HCT116 (cell line): ENCODE measurements around the gene SWAP70. TPM values are rescaled to one million over a fixed set of nuclear protein-coding genes. Genes with fewer than 3 reads are reported as not detected.

Experiments used
- ATAC-seq: fragments of 200-7000 bp; cut with Tn5 transposase; 2 replicates; pipeline ENCODE4 v1.9.1; 2020; ENCODE audit warnings: mild to moderate bottlenecking, moderate library complexity
- BruUV-seq: library from RNA; stranded (reverse); fragments of 400-500 nt; replicated peaks from 2 replicates; lab custom pipeline; 2021; lab: Mats Ljungman, UMichigan
- CTCF ChIA-PET: fragments of 300-600 bp; sonication (Branson Sonifier 250); formaldehyde crosslinking; loops from one replicate; lab custom pipeline; 2021; ENCODE audit warnings: antibody characterized with exemption; lab: Charles Lee
- POLR2A ChIA-PET: fragments of 300-600, 350-600 bp; sonication (Branson Sonifier 250); formaldehyde crosslinking; loops from one replicate; lab custom pipeline; 2021; ENCODE audit warnings: antibody characterized with exemption; lab: Charles Lee
- RAD21 ChIA-PET, 2 experiments: fragments of 300-600 bp; sonication (Branson Sonifier 250); formaldehyde crosslinking; loops; one replicate each; lab custom pipeline; 2023; ENCODE audit warnings: low total read pairs in 2 of 2; ENCODE audit not compliant: uncharacterized antibody in 2 of 2, unreplicated experiment in 2 of 2, low non-redundant PET in 1 of 2; lab: Charles Lee
- DNase-seq: peaks from one replicate; pipeline ENCODE4 v3.0.0-alpha.2; 2010; ENCODE audit warnings: low read depth, low spot score
- H2AFZ ChIP-seq: fragments of 200-600 bp; shearing (Covaris generic), sonication (generic); 2 replicates; pipeline ENCODE4 v1.6.1; 2017; ENCODE audit warnings: low read depth, mixed run types, mixed read lengths, antibody characterized with exemption, low read length; ENCODE audit not compliant: poor library complexity, severe bottlenecking
- H3K27ac ChIP-seq: 2 replicates; pipeline ENCODE4 v1.5.1; 2012; ENCODE audit warnings: low read depth, low read length
- H3K27me3 ChIP-seq: fragments of 200-600 bp; sonication (generic); 2 replicates; pipeline ENCODE4 v1.6.1; 2016; ENCODE audit warnings: mixed run types, low read length, mixed read lengths; ENCODE audit not compliant: insufficient read depth
- H3K36me3 ChIP-seq, 2 experiments: fragments of 200-500 bp in 1 of 2; fragments of 200-600 bp in 1 of 2; sonication (Bioruptor generic) in 1 of 2; sonication (generic) in 1 of 2; 2 replicates each; pipeline versions ENCODE4 v1.5.1 to v1.6.1; 2014 to 2016; ENCODE audit warnings: low read length in 2 of 2, inconsistent platforms in 1 of 2, mixed read lengths in 1 of 2, mixed run types in 1 of 2; ENCODE audit not compliant: insufficient read depth in 2 of 2, control insufficient read depth in 1 of 2
- H3K4me1 ChIP-seq, 2 experiments: fragments of 200-600 bp in 1 of 2; sonication (generic) in 1 of 2; 2 replicates each; pipeline versions ENCODE4 v1.5.1 to v1.6.1; 2012 to 2017; ENCODE audit warnings: low read length in 2 of 2, inconsistent platforms in 1 of 2, mild to moderate bottlenecking in 1 of 2, mixed read lengths in 1 of 2, mixed run types in 1 of 2, moderate library complexity in 1 of 2; ENCODE audit not compliant: insufficient read depth in 2 of 2, control insufficient read depth in 1 of 2
- H3K4me2 ChIP-seq: fragments of 200-600 bp; sonication (generic); 2 replicates; pipeline ENCODE4 v1.6.1; 2017; ENCODE audit warnings: mixed run types, low read length, mixed read lengths
- H3K4me3 ChIP-seq, 2 experiments: fragments of 200-600 bp in 1 of 2; sonication (generic) in 1 of 2; replicated peaks in 1 of 2; 2 replicates each; pipeline ENCODE4 v1.5.1; 2011 to 2016; ENCODE audit warnings: low read length in 2 of 2, control low read depth in 1 of 2, low read depth in 1 of 2, mild to moderate bottlenecking in 1 of 2, mixed read lengths in 1 of 2, mixed run types in 1 of 2
- H3K79me2 ChIP-seq: fragments of 200-600 bp; sonication (generic); 2 replicates; pipeline ENCODE4 v1.6.1; 2017; ENCODE audit warnings: mild to moderate bottlenecking, mixed run types, low read length, moderate library complexity, mixed read lengths; ENCODE audit not compliant: insufficient read depth
- H3K9ac ChIP-seq: fragments of 200-600 bp; sonication (generic); 2 replicates; pipeline ENCODE4 v1.6.1; 2016; ENCODE audit warnings: low read length, mixed read lengths
- H3K9me2 ChIP-seq: fragments of 200-600 bp; sonication (generic), shearing (Covaris generic); 2 replicates; pipeline ENCODE4 v1.6.1; 2017; ENCODE audit warnings: mixed run types, mild to moderate bottlenecking, moderate library complexity; ENCODE audit not compliant: insufficient read depth
- H3K9me3 ChIP-seq, 2 experiments: fragments of 200-500 bp in 1 of 2; fragments of 200-600 bp in 1 of 2; sonication (Bioruptor generic) in 1 of 2; sonication (generic) in 1 of 2; 2 replicates each; pipeline ENCODE4 v1.6.1; 2014 to 2017; ENCODE audit warnings: low read length in 2 of 2, mixed read lengths in 2 of 2, inconsistent platforms in 1 of 2, low read depth in 1 of 2, mild to moderate bottlenecking in 1 of 2, mixed run types in 1 of 2, moderate library complexity in 1 of 2; ENCODE audit not compliant: control insufficient read depth in 1 of 2, insufficient read depth in 1 of 2
- H4K20me1 ChIP-seq: fragments of 200-600 bp; sonication (generic), shearing (Covaris generic); 2 replicates; pipeline ENCODE4 v1.6.1; 2017; ENCODE audit warnings: mixed run types, mild to moderate bottlenecking, moderate library complexity; ENCODE audit not compliant: insufficient read depth
- CBX3 ChIP-seq: IDR thresholded peaks from 2 replicates; pipeline ENCODE4 v1.6.1; 2012; ENCODE audit warnings: low read depth
- CEBPB ChIP-seq: IDR thresholded peaks from 2 replicates; pipeline ENCODE4 v1.6.1; 2012; ENCODE audit warnings: low read depth
- EGR1 ChIP-seq: IDR thresholded peaks from 2 replicates; pipeline ENCODE4 v1.6.1; 2012; ENCODE audit warnings: low read depth
- ELF1 ChIP-seq: IDR thresholded peaks from 2 replicates; pipeline ENCODE4 v1.6.1; 2012; ENCODE audit warnings: low read depth, borderline replicate concordance
- EZH2phosphoT487 ChIP-seq: fragments of 200-600 bp; IDR thresholded peaks from 2 replicates; pipeline ENCODE4 v1.6.1; 2018; ENCODE audit warnings: antibody characterized with exemption, borderline replicate concordance
- FOSL1 ChIP-seq: IDR thresholded peaks from 2 replicates; pipeline ENCODE4 v1.6.1; 2012; ENCODE audit warnings: low read depth
- MAX ChIP-seq: IDR thresholded peaks from 2 replicates; pipeline ENCODE4 v1.6.1; 2012
- POLR2A ChIP-seq: IDR thresholded peaks from 2 replicates; pipeline ENCODE4 v1.7.0; 2011; ENCODE audit warnings: borderline replicate concordance; ENCODE audit not compliant: insufficient read depth, insufficient read length; ENCODE audit errors: extremely low read depth
- POLR2AphosphoS5 ChIP-seq: IDR thresholded peaks from 2 replicates; pipeline ENCODE4 v1.6.1; 2011; ENCODE audit warnings: mild to moderate bottlenecking, low read depth, low read length, moderate library complexity
- RAD21 ChIP-seq: IDR thresholded peaks from 2 replicates; pipeline ENCODE4 v1.6.1; 2012; ENCODE audit warnings: low read depth, mild to moderate bottlenecking
- SIN3A ChIP-seq: IDR thresholded peaks from 2 replicates; pipeline ENCODE4 v1.6.1; 2012; ENCODE audit warnings: low read depth
- SP1 ChIP-seq: IDR thresholded peaks from 2 replicates; pipeline ENCODE4 v1.6.1; 2012; ENCODE audit warnings: low read depth
- ZBTB33 ChIP-seq: IDR thresholded peaks from 2 replicates; pipeline ENCODE4 v1.6.1; 2011; ENCODE audit warnings: mild to moderate bottlenecking, low read length, moderate library complexity; ENCODE audit not compliant: insufficient replicate concordance; ENCODE audit errors: extremely low read depth
- ZFX ChIP-seq: fragments of 450-650 bp; IDR thresholded peaks from 2 replicates; pipeline ENCODE4 v1.6.1; 2017
- ZNF274 ChIP-seq: fragments of 200-500 bp; sonication (Bioruptor generic); IDR thresholded peaks from 2 replicates; pipeline ENCODE4 v1.6.1; 2014; ENCODE audit warnings: mild to moderate bottlenecking, low read depth, low read length, inconsistent platforms
- intact Hi-C: fragments of 100-400 bp; cut with micrococcal nuclease; formaldehyde crosslinking; loops from 2 replicates; pipeline ENCODE4 v1.10.0; 2022
- total RNA-seq: library from RNA; stranded (reverse); gene quantifications from one replicate; pipeline ENCODE4 v1.2.1, GENCODE V29; 2021; ENCODE audit not compliant: unreplicated experiment

Gene SWAP70
- total RNA-seq, 1 experiment from 2014 or later, result 20.6 TPM

- Histone ChIP-seq H3K4me1 (peaks cover 26 to 49% of the 10 kb centered on the region in 2 experiments), H3K27me3 (no peaks in the 10 kb centered on the region), H3K9me2 (no peaks in the 10 kb centered on the region), H3K9me3 (no peaks in the 10 kb centered on the region), H3K4me2 (no peak overlapping the region), H4K20me1 (no peaks in the 10 kb centered on the region), H3K79me2 (no peaks in the 10 kb centered on the region), H2AFZ (no peak overlapping the region), H3K27ac (no peak overlapping the region), H3K4me3 (no peak overlapping the region), H3K36me3 (no peaks in the 10 kb centered on the region), H3K9ac (no peak overlapping the region)
- ChIA-PET POLR2A (no interaction called here), CTCF (no interaction called here), RAD21 (no interaction called here)
- no peak for TF ChIP-seq EZH2phosphoT487
- no peak for DNase-seq
- BruUV-seq, result no TSS peak
- ATAC-seq, result no peak
- intact Hi-C loops, result loop anchor here (10.0 kb wide), 1 partner anchor 359 kb away; no protein-coding TSS in a partner anchor
These were observed 47.7 kb upstream of the SWAP70 start for GRCh38 chr11:9616042-9616675.

- H3K9me3 ChIP-seq, result no peaks in the 10 kb centered on the region
- H3K36me3 ChIP-seq, result no peaks in the 10 kb centered on the region
- TF ChIP-seq ZBTB33 (no peak), CEBPB (no peak), RAD21 (no peak), EZH2phosphoT487 (no peak), FOSL1 (no peak), POLR2AphosphoS5 (no peak), SIN3A (no peak), ELF1 (no peak), CBX3 (no peak), POLR2A (no peak), SP1 (no peak), ZNF274 (no peak), MAX (no peak), EGR1 (no peak), ZFX (no peak)
- no peak overlapping the region for H2AFZ ChIP-seq
- ChIA-PET CTCF (no interaction called here), POLR2A (no interaction called here), RAD21 (no interaction called here)
- H3K27me3 ChIP-seq, result no peaks in the 10 kb centered on the region
- no peak overlapping the region for H3K27ac ChIP-seq
- intact Hi-C loops, result loop anchor here (10.0 kb wide), 1 partner anchor 358 kb away; no protein-coding TSS in a partner anchor
- DNase-seq (no peak), ATAC-seq (no peak)
- H3K9me2 ChIP-seq, result no peaks in the 10 kb centered on the region
- H3K79me2 ChIP-seq, result no peaks in the 10 kb centered on the region
- BruUV-seq, result no TSS peak
- H3K4me1 ChIP-seq, result peaks cover 26 to 46% of the 10 kb centered on the region in 2 experiments
- H3K9ac ChIP-seq, result no peak overlapping the region
- H4K20me1 ChIP-seq, result no peaks in the 10 kb centered on the region
- H3K4me3 ChIP-seq, result no peak overlapping the region
- H3K4me2 ChIP-seq, result no peak overlapping the region
These were observed 47.0 kb upstream of the SWAP70 start for GRCh38 chr11:9616858-9617257.
